Bone marrow (tissue), 2 donors: Measurements from ENCODE around the gene DUS2.
"Not testable (repeated sequence)": the region's sequence is repeated elsewhere in the genome, so short reads cannot be mapped to it uniquely, and the experiment has no call there.

Experiments
- DNase-seq, 2 donors: peaks; one replicate each; lab custom pipeline; 2025; lab: John Stamatoyannopoulos, UW

The DUS2 gene

DNA sequence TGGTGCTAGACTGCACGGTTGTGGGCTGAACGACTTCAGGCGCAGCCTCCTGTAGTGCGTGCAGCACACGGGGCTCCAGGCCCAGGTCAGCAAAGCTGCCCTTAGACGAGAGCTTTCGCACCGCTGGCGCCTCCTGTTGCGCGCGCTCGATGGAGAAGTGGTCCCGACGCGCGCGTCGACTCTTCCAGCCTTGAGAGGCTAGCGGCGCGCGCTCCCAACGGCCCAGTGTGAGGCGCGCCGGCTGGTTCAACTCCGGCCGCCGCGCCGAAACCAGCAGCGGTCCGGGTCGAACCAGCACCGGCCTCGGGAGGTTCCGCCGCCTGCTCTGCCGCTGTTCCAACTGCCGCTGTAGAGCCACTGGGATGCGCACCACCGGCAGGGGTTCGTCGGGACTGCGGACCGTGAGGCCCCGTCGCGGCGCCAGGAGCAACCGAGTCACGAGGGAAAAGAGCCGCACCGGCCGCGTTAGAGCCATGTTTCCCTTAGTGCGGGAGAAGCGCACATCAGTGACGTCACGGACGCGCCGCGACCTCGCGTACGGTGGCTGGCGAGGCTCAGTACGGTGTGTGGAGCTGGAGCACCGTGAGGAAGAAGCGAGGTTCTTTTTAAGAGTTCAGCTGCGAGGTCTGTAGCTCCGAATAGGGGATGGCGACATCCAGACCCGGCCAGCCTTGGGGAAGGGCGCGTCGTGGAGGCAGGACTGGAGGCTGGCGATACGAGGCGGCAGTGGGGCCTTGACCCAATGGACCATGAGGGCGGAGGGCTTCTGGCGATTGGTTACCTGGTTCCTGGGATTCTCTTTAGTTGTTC, at the start of gene DUS2, which contains the start of gene DDX28:
Gene DUS2 (plus strand): TSS at position 557 of the 810 bp plus-strand sequence. CDS start 14,740 bp downstream, outside the sequence.
Gene DDX28 (minus strand): TSS at position 505 of the 810 bp plus-strand sequence. CDS start 30 bp downstream, at position 475.
- DNase-seq = peak; percentile 88 to 90

DNA sequence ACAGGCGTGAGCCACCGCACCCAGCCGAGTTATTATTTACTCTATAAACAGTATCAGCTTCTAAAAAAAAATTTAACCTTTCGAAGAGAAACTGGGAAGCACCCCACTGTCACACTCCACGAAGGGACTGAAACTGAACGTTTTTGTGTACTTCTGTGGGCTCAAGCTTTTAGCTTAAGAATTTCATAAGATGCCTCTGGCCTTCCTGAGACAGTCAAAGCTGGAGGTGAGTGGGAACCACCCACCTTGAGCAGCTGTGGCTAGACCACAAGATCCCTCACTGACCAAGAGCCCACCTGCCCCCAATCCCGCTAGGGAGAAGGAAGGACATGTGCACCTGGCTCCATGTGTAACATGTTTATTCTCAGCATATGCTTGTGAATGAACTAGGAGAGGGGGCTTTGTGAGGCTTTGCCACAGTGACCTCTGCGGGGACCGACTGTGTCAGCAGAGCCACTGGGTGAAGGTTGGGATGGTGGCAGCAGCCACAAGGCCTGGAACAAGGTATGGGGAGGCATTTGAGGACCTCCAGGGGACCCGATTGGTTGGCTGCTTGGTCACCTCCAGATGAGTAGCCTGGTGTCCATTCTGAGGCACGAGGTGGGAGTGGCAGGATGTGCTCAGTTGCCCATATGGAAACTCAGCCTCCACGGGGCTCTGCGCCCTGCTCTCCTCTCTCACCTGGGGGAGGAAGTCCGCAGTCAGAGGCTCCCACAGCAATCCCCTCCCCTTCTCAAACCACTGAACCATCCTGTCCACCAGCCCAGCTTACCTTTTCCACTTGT, 47.6 kb upstream of the DUS2 start:
- no peak for DNase-seq

DNA sequence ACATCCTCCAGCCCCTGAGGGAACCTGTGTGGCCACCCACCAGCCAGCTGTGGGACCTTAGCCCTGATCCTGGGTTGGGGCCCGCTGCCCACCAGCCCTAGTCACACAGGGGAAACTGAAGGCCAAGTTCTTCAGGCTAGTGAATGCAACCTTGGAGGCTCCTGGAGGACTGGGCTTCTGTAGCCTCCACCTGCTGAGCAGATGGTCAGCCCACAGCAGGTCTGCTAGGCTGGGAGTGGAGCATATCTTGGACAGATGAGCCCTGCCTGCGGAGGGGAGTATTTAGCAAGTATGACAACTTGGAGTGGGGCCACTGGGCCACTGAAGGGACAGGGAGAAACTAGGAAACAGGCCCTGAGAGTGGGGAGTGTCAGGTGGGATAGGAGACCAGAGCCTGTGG, 46.9 kb upstream of the DUS2 start:
- no peak for DNase-seq

DNA sequence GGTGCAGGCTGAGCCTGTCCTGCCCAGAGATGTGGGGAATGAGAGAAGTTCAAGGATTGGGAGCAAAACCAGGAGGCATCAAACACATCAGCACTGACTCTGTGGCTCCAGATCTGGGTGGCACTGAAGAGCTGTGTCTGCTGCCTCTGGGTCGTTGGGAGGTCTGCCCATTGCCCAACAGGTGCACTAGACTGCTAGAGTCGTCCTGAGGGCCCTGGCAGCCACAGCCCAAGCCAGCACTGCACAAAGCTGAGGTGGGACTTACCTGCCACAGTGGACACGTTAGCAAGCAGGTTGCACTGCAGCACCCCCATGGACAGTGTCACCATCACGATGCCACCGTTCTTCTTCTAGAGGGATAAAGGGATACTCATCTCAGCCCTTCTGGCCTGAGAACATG, 46.1 kb upstream of the DUS2 start:
- DNase-seq = no peak

DNA sequence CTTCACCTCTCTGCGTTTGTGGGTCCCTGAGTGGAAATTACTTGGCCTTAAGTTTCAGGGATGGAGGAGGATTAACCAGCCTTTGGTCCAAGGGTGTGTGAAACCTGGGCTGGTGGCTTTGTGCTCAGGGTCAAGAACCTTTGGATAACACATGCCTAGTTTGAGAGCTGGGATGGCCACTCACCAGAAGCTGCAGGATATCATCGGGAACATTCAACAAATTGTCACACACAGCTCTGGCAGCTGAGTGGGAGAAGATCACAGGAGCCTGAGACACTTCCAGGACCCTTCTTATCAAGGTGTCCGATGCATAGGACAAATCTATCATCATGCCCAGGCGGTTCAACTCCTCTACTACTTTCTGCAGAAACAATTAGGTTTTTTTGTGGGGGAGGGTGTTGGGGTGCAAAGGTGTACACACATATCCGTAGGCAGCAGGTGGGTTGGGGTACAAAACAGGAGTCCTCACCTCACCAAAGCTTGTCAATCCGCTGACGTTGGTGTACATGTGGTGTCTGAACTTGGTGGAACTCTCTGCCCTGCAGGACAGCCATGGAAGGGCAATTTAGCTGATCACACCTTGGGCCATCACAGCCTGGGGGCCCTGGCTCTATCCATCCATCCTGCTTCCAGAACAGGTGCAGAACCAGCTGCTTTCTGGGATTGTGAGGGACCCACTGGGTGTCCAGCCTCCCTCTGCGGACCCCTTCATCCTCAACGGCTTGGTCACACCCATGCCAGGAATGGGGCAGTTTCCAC, 45.4 kb upstream of the DUS2 start:
- no peak for DNase-seq

DNA sequence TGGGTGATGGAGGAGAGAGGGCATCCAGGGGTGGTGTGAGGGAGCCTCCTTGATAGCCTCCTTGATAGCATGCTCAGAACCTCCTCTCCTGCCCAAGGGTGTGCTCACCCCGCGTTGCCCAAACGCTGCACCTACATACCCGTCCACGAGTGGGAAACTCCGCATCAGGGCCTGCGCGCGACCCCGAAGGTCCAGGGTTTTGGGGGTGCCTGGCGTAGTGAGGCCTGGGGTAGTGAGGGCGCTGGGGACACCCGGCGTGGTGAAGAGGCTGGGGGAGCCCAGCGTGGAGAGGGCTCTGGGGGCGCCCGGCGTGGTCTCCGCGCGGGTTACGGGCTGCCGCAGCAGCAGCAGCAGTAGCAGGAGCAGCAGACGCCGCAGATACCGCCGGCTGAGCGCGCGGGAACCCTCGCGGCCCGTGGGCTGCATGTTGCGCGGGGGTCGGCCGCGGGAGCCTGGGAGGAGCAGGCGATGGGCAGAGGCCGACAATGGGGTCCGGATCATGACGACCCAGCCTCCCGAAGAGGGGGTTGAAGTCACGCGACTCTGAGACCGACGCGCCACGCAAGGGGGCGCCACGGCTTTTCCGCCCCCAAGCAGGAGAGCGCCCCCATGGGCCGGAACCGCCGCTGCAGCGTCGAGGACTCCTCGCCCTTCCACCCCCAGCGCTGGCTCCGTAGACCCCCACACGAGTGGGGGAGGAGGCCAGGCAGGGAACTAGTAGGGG, 43.0 kb upstream of the DUS2 start, which contains the start of gene DPEP3:
Gene DPEP3 (minus strand): TSS at position 545 of the 724 bp plus-strand sequence. CDS start 119 bp downstream, at position 426.
- peak in 1 of 2 donors; percentile 57 for DNase-seq

DNA sequence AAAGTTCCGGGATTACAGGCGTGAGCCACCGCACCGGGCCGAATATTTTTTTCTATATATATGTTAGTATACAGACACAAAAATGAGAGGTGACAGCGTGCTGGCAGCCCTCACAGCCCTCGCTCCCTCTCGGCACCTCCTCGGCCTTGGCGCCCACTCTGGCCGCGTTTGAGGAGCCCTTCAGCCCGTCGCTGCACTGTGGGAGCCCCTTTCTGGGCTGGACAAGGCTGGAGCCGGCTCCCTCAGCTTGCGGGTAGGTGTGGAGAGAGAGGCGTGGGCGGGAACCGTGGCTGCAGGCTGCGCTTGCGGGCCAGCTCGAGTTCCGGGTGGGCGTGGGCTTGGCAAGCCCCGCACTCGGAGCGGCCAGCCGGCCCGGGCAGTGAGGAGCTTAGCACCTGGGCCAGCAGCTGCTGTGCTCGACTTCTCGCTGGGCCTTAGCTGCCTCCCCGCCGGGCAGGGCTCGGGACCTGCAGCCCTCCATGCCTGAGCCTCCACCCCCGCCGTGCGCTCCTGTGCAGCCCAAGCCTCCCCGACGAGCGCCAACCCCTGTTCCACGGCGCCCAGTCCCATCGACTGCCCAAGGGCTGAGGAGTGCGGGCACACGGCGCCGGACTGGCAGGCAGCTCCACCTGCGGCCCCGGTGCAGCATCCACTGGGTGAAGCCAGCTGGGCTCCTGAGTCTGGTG, 40.9 kb upstream of the DUS2 start:
- DNase-seq = no peak

DNA sequence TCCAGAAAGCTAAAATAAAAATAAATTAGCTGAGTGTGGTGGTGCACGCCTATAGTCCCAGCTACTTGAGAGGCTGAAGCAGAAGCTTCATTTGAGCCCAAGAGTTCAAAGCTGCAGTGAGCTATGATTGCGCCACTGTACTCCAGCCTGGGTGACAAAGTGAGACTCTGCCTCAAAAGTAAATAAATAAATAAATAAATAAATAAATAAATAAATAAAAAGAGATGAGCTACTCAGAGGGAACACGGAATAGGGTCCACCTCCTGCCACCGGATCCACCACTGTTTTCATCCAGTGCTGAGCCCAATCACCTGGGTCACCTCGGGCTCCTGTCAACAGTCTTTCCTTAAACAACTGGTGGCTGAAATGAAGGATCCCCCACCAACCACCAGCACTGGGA, 36.1 kb upstream of the DUS2 start:
- DNase-seq = no peak

DNA sequence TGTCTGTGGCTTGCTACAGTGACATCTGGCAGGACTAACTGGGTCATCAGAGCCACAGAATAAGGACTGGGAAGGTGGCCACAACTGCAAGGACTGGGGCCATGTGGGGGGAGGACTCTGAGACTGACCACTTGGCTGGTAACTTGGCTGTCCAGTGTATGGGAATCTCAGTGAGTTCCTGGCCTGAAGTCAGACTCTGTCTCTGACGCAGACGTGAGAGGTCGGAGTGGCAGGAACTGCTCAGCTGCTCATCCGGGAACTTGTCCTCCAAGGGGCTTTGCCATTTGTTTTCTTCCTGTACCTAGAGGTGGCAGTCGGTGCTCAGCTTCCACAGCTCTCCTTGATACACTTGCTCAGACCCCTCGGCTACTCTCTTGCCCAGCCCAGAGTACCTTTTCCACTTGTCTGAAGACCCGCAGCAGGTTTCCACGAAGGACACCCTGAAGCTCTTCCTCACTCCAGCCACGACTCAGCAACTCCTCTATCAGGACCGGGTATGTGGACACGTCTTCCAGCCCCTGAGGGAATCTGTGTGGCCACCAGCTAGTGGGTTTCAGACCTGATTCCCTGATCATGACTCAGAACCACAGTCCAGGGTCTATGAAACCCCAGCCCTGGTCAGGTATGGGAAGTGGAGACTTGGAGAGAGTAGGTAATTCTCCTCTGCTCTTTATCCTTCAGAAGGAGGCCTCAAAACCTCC, 35.5 kb upstream of the DUS2 start:
- DNase-seq = no peak

DNA sequence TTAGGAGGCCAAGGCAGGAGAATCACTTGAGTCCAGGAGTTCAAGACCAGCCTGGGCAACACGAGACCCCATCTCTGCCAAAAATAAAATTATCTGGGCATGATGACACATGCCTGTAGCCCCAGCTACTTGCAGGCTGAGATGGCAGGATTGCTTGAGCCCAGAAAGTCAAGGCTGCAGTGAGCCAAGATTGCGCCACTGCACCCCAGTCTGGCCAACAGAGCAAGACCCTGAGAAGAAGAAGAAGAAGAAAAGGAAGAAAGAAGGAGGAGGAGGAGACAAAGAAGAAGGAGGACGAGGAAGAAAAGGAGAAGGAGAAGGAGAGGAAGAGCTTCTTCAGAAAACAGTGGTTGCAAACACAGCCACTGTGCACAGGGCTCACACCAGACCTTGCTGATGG, 34.4 kb upstream of the DUS2 start:
- no peak for DNase-seq

DNA sequence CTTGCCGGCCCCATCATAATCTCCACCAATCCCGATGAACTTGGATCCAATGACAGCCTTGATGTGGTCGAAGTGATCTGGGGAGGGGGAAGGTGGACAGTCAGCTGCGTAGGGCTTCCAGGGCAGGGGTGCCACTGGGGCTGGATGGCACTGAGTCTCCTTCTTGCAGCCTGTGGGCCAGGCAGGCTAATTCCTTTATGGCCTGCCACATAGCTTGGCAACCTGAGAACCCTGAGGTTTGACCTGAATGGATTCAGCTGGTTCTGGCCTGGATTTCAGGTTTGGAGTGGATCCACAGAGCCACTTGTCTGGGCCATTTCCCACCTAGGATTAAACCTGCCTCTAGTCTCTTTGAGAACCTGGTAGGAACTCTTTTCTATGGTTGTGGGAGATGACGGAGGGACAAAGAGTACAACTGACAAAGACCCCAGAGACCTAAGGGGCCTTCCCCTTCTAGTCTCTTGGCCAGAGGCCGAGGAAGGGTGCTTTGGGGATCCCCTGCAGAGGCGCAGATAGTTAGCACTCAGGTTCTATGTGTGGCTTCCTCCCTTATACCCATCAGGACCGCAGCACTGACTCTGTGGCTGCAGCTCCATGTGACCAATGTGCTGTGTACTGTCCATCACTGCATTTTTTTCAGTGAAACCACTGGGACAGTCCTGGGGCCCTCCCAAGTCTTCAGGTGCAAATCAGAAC, 33.6 kb upstream of the DUS2 start:
- DNase-seq = no peak

DNA sequence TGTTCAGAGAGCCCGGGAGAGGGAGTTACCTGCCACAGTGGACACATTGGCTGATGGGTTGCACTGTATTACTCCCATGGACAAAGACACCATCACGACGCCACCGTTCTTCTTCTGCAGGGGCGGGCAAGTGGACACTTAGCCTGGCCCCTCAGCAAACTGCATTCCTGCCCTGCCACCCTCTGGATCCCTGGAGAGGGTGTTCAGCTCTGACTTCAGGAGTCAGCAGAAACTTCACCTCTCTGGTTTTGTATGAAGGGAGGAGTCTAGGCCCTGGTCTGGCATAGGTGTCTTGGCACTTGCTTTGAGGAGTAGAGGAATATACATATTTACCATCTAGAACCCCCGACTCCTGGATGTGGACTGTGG, 33.1 kb upstream of the DUS2 start:
- no peak for DNase-seq

DNA sequence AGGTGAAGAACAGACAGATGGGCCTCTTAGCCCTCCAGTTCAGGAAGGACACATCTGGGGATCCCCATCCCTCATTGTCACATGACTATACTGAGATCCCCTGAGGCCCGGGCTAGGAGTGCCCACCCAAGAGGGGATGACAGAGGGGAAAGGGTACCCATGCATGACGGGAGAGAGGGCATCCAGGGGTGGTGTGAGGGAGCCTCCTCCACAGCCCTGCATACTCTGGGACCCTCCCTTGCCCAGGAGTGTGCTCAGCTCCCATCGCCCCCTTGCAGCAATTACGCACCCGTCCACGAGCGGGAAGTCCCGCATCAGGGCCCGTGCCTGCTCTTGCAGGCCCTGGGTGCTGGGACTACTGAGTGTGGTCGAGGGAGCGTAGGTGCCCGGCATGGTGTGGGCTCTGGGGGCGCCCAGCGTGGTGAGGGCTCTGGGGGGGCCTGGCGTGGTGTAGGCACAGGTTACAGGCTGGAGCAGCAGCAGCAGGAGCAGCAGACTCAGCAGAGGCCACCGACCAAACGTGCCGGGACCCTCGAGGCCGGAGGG, 30.4 kb upstream of the DUS2 start:
- no peak for DNase-seq

DNA sequence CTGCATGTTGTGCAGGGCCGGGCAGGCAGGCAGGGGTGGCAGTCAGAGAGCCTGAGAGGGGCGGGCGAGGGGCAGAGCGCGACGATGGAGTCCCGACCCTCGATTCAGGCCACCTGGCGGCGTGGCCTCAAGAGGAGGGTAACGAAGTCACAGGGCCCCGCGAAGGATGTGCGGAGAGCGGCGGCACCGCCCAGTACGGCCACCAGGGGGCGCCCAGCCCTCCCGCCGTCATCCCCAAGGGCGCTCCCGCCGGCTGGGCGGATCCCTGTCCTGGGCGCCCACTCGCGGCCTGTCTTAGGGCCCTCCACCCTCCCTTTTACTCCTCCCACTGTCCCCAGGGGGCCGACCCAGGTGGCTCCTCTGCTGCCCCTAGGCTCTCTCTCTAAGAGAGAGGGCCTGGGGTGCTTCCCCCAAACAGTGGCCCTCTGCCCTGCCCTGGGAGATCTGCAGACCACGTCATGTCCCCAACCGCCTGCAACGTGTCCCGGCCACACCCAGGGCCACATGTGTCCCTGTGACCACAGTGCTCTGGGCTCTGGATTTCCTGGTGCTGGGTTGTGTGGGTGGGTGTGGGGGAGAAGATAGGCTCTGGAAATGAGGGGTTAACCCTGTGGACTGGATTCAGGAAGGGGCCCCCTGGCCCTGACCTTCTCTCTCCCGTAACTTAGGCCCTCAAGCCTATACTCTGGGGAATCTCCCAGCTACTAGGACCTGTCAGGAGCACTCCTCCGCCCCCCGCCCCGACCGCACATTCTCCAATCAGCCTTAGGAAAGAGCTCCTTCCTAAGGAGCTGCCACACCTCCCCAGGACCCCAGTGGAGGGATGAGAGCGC, 29.7 kb upstream of the DUS2 start:
- DNase-seq = peak; percentile 62 to 75

DNA sequence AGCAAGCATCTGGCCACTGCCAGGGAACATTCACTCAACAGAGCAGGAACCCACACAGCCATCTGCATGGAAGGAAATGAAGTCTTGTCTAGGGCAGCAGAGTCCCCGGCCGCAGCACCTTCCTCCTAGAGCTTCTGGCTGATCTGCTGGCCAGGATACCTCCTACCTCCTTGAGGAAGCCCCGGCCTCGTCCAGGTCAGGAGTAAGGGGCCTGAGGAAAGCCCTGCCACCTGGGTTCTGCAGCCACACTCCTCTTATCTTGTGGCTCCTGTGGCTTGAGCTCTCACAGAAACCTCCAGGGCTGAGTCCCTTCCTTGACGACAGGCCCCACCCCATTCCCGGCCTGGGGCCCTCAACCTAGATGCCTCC, 29.1 kb upstream of the DUS2 start:
- not testable (repeated sequence) for DNase-seq

DNA sequence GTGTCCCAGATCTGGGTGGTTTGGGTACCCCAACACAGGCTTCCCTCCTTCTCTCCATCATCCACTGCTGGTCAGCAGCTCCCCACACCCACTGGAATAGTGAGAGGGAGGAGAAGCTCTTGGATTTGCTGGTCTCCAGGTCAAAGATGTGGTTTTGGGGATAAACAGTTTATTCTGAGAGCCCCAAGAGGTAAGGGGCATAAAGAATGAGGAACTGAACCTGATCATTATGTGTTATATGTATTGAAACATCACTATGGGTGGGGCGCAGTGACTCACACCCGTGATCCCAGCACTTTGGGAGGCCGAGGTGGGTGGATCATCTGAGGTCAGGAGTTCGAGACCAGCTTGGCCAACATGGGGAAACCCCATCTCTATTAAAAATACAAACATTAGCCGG, 27.7 kb upstream of the DUS2 start:
- peak in 1 of 2 donors; percentile 23 for DNase-seq

DNA sequence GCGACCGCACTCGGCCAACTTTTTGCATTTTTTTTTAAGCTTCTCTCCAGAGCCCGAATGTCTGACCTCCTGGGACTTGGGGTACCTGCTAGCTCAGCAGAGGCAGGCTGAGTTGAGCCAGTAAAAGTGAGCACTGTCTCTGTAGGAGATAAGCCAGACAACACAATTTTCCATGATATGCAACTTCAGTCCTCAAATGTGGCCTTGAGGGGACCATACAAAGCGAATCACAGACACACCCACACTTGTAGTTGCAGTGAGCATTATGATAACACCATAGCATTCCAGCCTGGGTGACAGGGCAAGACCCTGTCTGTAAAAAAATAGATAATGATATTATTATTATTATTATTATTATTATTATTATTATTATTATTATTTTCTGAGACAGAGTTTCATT, 26.4 kb upstream of the DUS2 start:
- no peak for DNase-seq

DNA sequence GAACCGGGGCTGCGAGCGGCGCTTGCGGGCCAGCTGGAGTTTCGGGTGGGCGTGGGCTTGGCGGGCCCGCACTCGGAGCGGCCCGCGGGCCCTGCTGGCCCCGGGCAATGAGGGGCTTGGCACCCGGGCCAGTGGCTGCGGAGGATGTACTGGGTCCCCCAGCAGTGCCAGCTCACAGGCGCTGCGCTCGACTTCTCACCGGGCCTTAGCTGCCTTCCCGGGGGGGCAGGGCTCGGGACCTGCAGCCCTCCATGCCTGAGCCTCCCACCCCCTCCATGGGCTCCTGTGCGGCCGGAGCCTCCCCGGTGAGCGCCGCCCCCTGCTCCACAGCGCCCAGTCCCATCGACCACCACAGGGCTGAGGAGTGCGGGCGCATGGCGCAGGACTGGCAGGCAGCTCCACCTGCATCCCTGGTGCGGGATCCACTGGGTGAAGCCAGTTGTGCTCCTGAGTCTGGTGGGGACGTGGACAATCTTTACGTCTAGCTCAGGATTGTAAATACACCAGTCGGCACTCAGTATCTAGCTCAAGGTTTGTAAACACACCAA, 24.8 kb upstream of the DUS2 start:
- DNase-seq = not testable (repeated sequence)
